K562 (cell line): ENCODE measurements around the gene AKR1C3. TPM values are rescaled to one million over a fixed set of nuclear protein-coding genes. Genes with fewer than 3 reads are reported as not detected.

Experiments used
- ATAC-seq: fragments of 200-7000 bp; cut with Tn5 transposase; 3 replicates; pipeline ENCODE4 v1.9.1; 2020; ENCODE audit warnings: moderate library complexity
- BruUV-seq: library from RNA; stranded (reverse); fragments of 400-500 nt; replicated peaks from 2 replicates; lab custom pipeline; 2021; lab: Mats Ljungman, UMichigan
- CTCF ChIA-PET: fragments of 300-600 bp; formaldehyde crosslinking; extraction: SDS; loops from one replicate; lab custom pipeline; 2021; ENCODE audit warnings: low intra/inter-chr PET ratio; lab: Yijun Ruan, JAX
- POLR2A ChIA-PET: fragments of 300-600, 350-650 bp; sonication (Branson Sonifier 250); formaldehyde crosslinking; extraction: SDS; loops from one replicate; lab custom pipeline; 2021; ENCODE audit warnings: antibody characterized with exemption, inconsistent platforms; lab: Yijun Ruan, JAX
- DNase-seq, 4 experiments: peaks; one replicate each; pipeline versions ENCODE4 v3.0.0 to v3.0.0-alpha.2; 2011 to 2018; ENCODE audit warnings: low spot score in 3 of 4, mixed read lengths in 3 of 4; ENCODE audit errors: extremely low read depth in 1 of 4
- FAIRE-seq: peaks from 2 replicates; lab custom pipeline; 2011; peaks lifted over from hg19 to GRCh38; lab: Jason Lieb, UNC
- H2AFZ ChIP-seq: 2 replicates; pipeline ENCODE4 v1.6.0; 2011; ENCODE audit warnings: low read depth, low read length, control low read depth, inconsistent platforms
- H3K27ac ChIP-seq: fragments of 200-600 bp; 3 replicates; pipeline ENCODE4 v1.8.0; 2011; ENCODE audit warnings: low read depth, mild to moderate bottlenecking, control low read depth, inconsistent platforms, low read length, moderate library complexity, mixed read lengths; ENCODE audit errors: extremely low read depth
- H3K27me3 ChIP-seq, 2 experiments: fragments of 300-600 bp in 1 of 2; 2 replicates in 1 of 2; 3 replicates in 1 of 2; pipeline versions ENCODE4 v1.6.0 to v1.8.0; 2011; ENCODE audit warnings: inconsistent platforms in 2 of 2, low read length in 2 of 2, mild to moderate bottlenecking in 1 of 2, mixed read lengths in 1 of 2, moderate library complexity in 1 of 2; ENCODE audit not compliant: control insufficient read depth in 2 of 2, insufficient read depth in 2 of 2
- H3K36me3 ChIP-seq: fragments of 300-600 bp; 3 replicates; pipeline ENCODE4 v1.8.0; 2011; ENCODE audit warnings: mild to moderate bottlenecking, low read length, inconsistent platforms; ENCODE audit not compliant: control insufficient read depth, insufficient read depth
- H3K4me1 ChIP-seq, 2 experiments: fragments of 200-600 bp in 1 of 2; replicated peaks in 1 of 2; 2 replicates in 1 of 2; 3 replicates in 1 of 2; pipeline versions ENCODE4 v1.5.1 to v1.8.0; 2011; ENCODE audit warnings: inconsistent platforms in 2 of 2, low read length in 2 of 2, mild to moderate bottlenecking in 1 of 2, mixed read lengths in 1 of 2, moderate library complexity in 1 of 2; ENCODE audit not compliant: control insufficient read depth in 2 of 2, insufficient read depth in 2 of 2
- H3K4me2 ChIP-seq: 2 replicates; pipeline ENCODE4 v1.6.1; 2011; ENCODE audit warnings: low read length, control low read depth, inconsistent platforms, mixed read lengths; ENCODE audit not compliant: insufficient read depth
- H3K4me3 ChIP-seq: fragments of 200-600 bp; sonication (generic), shearing (Covaris generic); 2 replicates; pipeline ENCODE4 v1.5.1; 2016; ENCODE audit warnings: control low read depth, inconsistent platforms
- H3K79me2 ChIP-seq: fragments of 200-600 bp; 3 replicates; pipeline ENCODE4 v1.8.0; 2011; ENCODE audit warnings: low read length, inconsistent platforms; ENCODE audit not compliant: control insufficient read depth, insufficient read depth
- H3K9ac ChIP-seq, 2 experiments: 2 replicates each; pipeline versions ENCODE4 v1.6.0 to v1.6.1; 2011; ENCODE audit warnings: low read depth in 2 of 2, low read length in 2 of 2, control low read depth in 1 of 2, inconsistent platforms in 1 of 2, mild to moderate bottlenecking in 1 of 2, mixed read lengths in 1 of 2; ENCODE audit not compliant: insufficient read depth in 1 of 2
- H3K9me1 ChIP-seq: one replicate; pipeline ENCODE4 v1.6.0; 2011; ENCODE audit warnings: inconsistent platforms, mild to moderate bottlenecking, low read length, moderate library complexity; ENCODE audit not compliant: control insufficient read depth, insufficient read depth
- H3K9me3 ChIP-seq: replicated peaks from 2 replicates; pipeline ENCODE4 v1.5.1; 2011; ENCODE audit warnings: low read depth, low read length, inconsistent platforms; ENCODE audit not compliant: control insufficient read depth, insufficient read depth
- H4K20me1 ChIP-seq: replicated peaks from 2 replicates; pipeline ENCODE4 v1.6.1; 2011; ENCODE audit warnings: low read length, inconsistent platforms, mixed read lengths; ENCODE audit not compliant: control insufficient read depth, insufficient read depth
- BRF1 ChIP-seq: IDR thresholded peaks from 3 replicates; pipeline ENCODE4 v1.6.1; 2011; ENCODE audit warnings: borderline replicate concordance, mild to moderate bottlenecking; ENCODE audit not compliant: insufficient read length; ENCODE audit errors: extremely low read depth
- CBX2 ChIP-seq: fragments of 200-600 bp; sonication (generic); IDR thresholded peaks from one replicate; pipeline ENCODE4 v1.6.1; 2012; ENCODE audit warnings: mild to moderate bottlenecking, low read length, inconsistent platforms; ENCODE audit not compliant: insufficient read depth, poor library complexity, severe bottlenecking
- CXXC5 ChIP-seq: fragments of 250-450 bp; sonication (Bioruptor Pico); IDR thresholded peaks from 2 replicates; pipeline ENCODE4 v1.8.0; 2022; ENCODE audit warnings: inconsistent platforms, mild to moderate bottlenecking, moderate library complexity
- DACH1 ChIP-seq: fragments of 450-650 bp; IDR thresholded peaks from 2 replicates; pipeline ENCODE4 v1.6.1; 2018; ENCODE audit not compliant: partially characterized antibody
- E2F8 ChIP-seq: fragments of 450-650 bp; IDR thresholded peaks from 2 replicates; pipeline ENCODE4 v1.7.1; 2018; ENCODE audit warnings: mild to moderate bottlenecking, low read depth; ENCODE audit not compliant: partially characterized antibody
- ELF2 ChIP-seq: fragments of 250-450 bp; sonication (Bioruptor Pico); IDR thresholded peaks from 2 replicates; pipeline ENCODE4 v1.5.0; 2021; ENCODE audit warnings: mild to moderate bottlenecking
- EWSR1 ChIP-seq: fragments of 450-650 bp; IDR thresholded peaks from 2 replicates; pipeline ENCODE4 v1.6.1; 2018; ENCODE audit warnings: borderline replicate concordance, mild to moderate bottlenecking, low read depth, moderate library complexity; ENCODE audit not compliant: partially characterized antibody
- HEY1 ChIP-seq: fragments of 250-450 bp; sonication (Bioruptor Pico); IDR thresholded peaks from 2 replicates; pipeline ENCODE4 v1.5.0; 2020; ENCODE audit warnings: mild to moderate bottlenecking, moderate library complexity, borderline replicate concordance
- KLF1 ChIP-seq: fragments of 450-650 bp; IDR thresholded peaks from 2 replicates; pipeline ENCODE4 v1.6.1; 2016; ENCODE audit warnings: missing genetic modification characterization, missing compliant biosample characterization
- MCM2 ChIP-seq: fragments of 450-650 bp; IDR thresholded peaks from 2 replicates; pipeline ENCODE4 v1.6.1; 2017; ENCODE audit warnings: low read depth, mild to moderate bottlenecking
- PRMT5 ChIP-seq: sonication (generic); formaldehyde crosslinking; IDR thresholded peaks from 2 replicates; pipeline ENCODE4 v1.5.0; 2020; ENCODE audit warnings: missing genetic modification reagents
- RBM15 ChIP-seq: fragments of 200-400 bp; formaldehyde crosslinking; IDR thresholded peaks from 2 replicates; pipeline ENCODE4 v1.6.1; 2018; ENCODE audit warnings: mild to moderate bottlenecking, low read length, moderate library complexity; ENCODE audit not compliant: insufficient read depth
- RCOR1 ChIP-seq, 2 experiments: IDR thresholded peaks; 2 replicates each; pipeline ENCODE4 v1.6.1; 2012; ENCODE audit warnings: low read depth in 2 of 2, low read length in 2 of 2, borderline replicate concordance in 1 of 2, improper control_type of control experiment in 1 of 2
- SNAPC5 ChIP-seq: fragments of 250-450 bp; sonication (Bioruptor Pico); IDR thresholded peaks from 2 replicates; pipeline ENCODE4 v1.8.0; 2021; ENCODE audit warnings: moderate library complexity, mild to moderate bottlenecking, inconsistent platforms
- ZFP36 ChIP-seq: fragments of 150-350 bp; IDR thresholded peaks from 2 replicates; pipeline ENCODE4 v1.6.1; 2018; ENCODE audit warnings: low read length, low read depth; ENCODE audit not compliant: partially characterized antibody
- ZNF12 ChIP-seq: sonication (generic); formaldehyde crosslinking; IDR thresholded peaks from 2 replicates; pipeline ENCODE4 v1.4.0; 2020; ENCODE audit warnings: mild to moderate bottlenecking, missing genetic modification reagents
- ZNF24 ChIP-seq: fragments of 450-650 bp; IDR thresholded peaks from 2 replicates; pipeline ENCODE4 v1.6.1; 2016
- ZNF655 ChIP-seq: fragments of 250-450 bp; sonication (Bioruptor Pico); IDR thresholded peaks from 2 replicates; pipeline ENCODE4 v1.5.0; 2021
- WGBS: fragments of 100-300 bp; shearing (Covaris generic); methylation state at CpG from one replicate; pipeline ENCODE4 v1.1.6; 2016; ENCODE audit warnings: low coverage, mixed read lengths; ENCODE audit not compliant: insufficient coverage; ENCODE audit errors: missing lambda C conversion rate; 5-methylcytosine and 5-hydroxymethylcytosine counted together
- in situ Hi-C: fragments of 300-500 bp; cut with MboI; formaldehyde crosslinking; loops from 4 replicates; pipeline ENCODE4 v1.15.0; 2018; ENCODE audit warnings: inconsistent platforms, mixed read lengths
- intact Hi-C: fragments of 100-400 bp; cut with micrococcal nuclease; formaldehyde crosslinking; loops from 2 replicates; pipeline ENCODE4 v1.14.2; 2022
- polyA plus RNA-seq, 8 experiments: library from polyadenylated mRNA; depleted of rRNA in 4 of 8; stranded (reverse) in 5 of 8; unstranded in 3 of 8; fragments of >200 nt; fragmentation: Nextera tagmentation in 2 of 8; fragmentation: Illumina TruSeq in 1 of 8; extraction: Ambion mirVana in 2 of 8; extraction: Trizol in 1 of 8; gene quantifications; 2 replicates each; pipeline versions ENCODE4 v1.2.1 to v1.2.3, GENCODE V29; 2011 to 2014; ENCODE audit warnings: inconsistent platforms in 1 of 8, missing spikeins in 1 of 8
- total RNA-seq, 7 experiments: library from RNA; depleted of rRNA in 6 of 7; stranded (reverse); fragments of >200 nt in 6 of 7; fragmentation: Illumina TruSeq in 2 of 7; extraction: Trizol in 2 of 7; gene quantifications; 2 replicates each; pipeline versions ENCODE4 v1.2.1 to v1.2.3, GENCODE V29; 2011 to 2021; ENCODE audit warnings: low replicate concordance in 1 of 7

The AKR1C3 gene
- total and polyA plus RNA-seq, 9 of the 15 experiments (the other 6 are each of a cell fraction or from before 2014, with no cell fraction given): 4.6 to 20.4 (median 10.1) TPM

- TF ChIP-seq E2F8 (no peak), EWSR1 (no peak), HEY1 (CRISPR knock-in tag) (no peak), RCOR1 (IDR thresholded peaks at IDR 0.05; ENCODE audit: borderline replicate concordance in 1 of 2, low read depth in 2 of 2, low read length in 2 of 2) (peak in 1 of 2 experiments; percentile 52; a peak in 1 of 4 replicates), KLF1 (no peak), CXXC5 (CRISPR knock-in tag) (peak; percentile 27; the same call in 1 of the 2 replicates)
These were observed 20.6 kb upstream of the AKR1C3 start (continued) for GRCh38 chr10:5073659-5074058.

- H3K27me3 ChIP-seq: no peaks in the 10 kb centered on the region
- peaks cover 8 to 48% of the 10 kb centered on the region in 2 experiments for H3K4me1 ChIP-seq
- WGBS: 71% methylated on average over 3 of the region's 3 CpGs
- H3K9ac ChIP-seq: no peak overlapping the region
- H3K9me3 ChIP-seq: peaks cover 3% of the 10 kb centered on the region; the same call in 1 of the 2 replicates
- no peak overlapping the region for H3K4me2 ChIP-seq
- H3K27ac ChIP-seq: no peak overlapping the region
- no peaks in the 10 kb centered on the region for H3K36me3 ChIP-seq
- FAIRE-seq: no peak
- H3K79me2 ChIP-seq: no peaks in the 10 kb centered on the region
- intact Hi-C loops: no loop called here
- no peaks in the 10 kb centered on the region for H3K9me1 ChIP-seq
- no peak overlapping the region for H2AFZ ChIP-seq
- CTCF ChIA-PET: no interaction called here
- TF ChIP-seq BRF1: no peak
- no peak for TF ChIP-seq SNAPC5 (CRISPR knock-in tag)
- TF ChIP-seq ELF2: no peak
- TF ChIP-seq ZNF655 (CRISPR knock-in tag): no peak
- no peak for TF ChIP-seq RBM15
- no peak for TF ChIP-seq PRMT5 (CRISPR knock-in tag)
- no peak for TF ChIP-seq ZNF24
- TF ChIP-seq ZFP36: no peak
- no peak for TF ChIP-seq MCM2
- no peak for TF ChIP-seq DACH1
- no peak for TF ChIP-seq CBX2
- TF ChIP-seq ZNF12 (CRISPR knock-in tag): no peak
- TF ChIP-seq, all 486 proteins: peak for 0
- POLR2A ChIA-PET: no interaction called here
- Histone ChIP-seq H4K20me1 (no peaks in the 10 kb centered on the region), H3K4me3 (no peak overlapping the region)
- BruUV-seq: no TSS peak
- DNase-seq (no peak), ATAC-seq (no peak)
- in situ Hi-C loops: no loop called here
These were observed 17.6 kb upstream of the AKR1C3 start for GRCh38 chr10:5076615-5077014.
